GM18505 (cell line): ENCODE measurements around the gene TTLL5.
"Not testable (repeated sequence)": the region's sequence is repeated elsewhere in the genome, so short reads cannot be mapped to it uniquely, and the experiment has no call there.

Source experiments
- ATAC-seq: cut with Tn5 transposase; IDR thresholded peaks from one replicate; pipeline ENCODE4 v1.9.1; 2021; ENCODE audit not compliant: unreplicated experiment
- POLR2A ChIP-seq: IDR thresholded peaks from 4 replicates; pipeline ENCODE4 v1.6.1; 2011; ENCODE audit warnings: borderline replicate concordance; ENCODE audit not compliant: insufficient read depth, insufficient read length; ENCODE audit errors: extremely low read depth

The TTLL5 gene

GRCh38 chr14:75657331-75657730, 3.7 kb upstream of the TTLL5 start:
- no peak for ATAC-seq
- TF ChIP-seq POLR2A: no peak

GRCh38 chr14:75658957-75659356, 2.1 kb upstream of the TTLL5 start:
- ATAC-seq: no peak

GRCh38 chr14:75660238-75660629, 812 bp upstream of the TTLL5 start:
- ATAC-seq: no peak
- TF ChIP-seq POLR2A: no peak

More at GRCh38 chr14:75658957-75659356, 2.1 kb upstream of the TTLL5 start:
- TF ChIP-seq POLR2A: no peak

GRCh38 chr14:75661499-75661814, 411 bp downstream of the TTLL5 start:
- no peak for ATAC-seq
- no peak for TF ChIP-seq POLR2A

- no peak for ATAC-seq
- no peak for TF ChIP-seq POLR2A
These were observed 1.9 kb downstream of the TTLL5 start for GRCh38 chr14:75662966-75663365.

GRCh38 chr14:75667099-75667765, 6.2 kb downstream of the TTLL5 start:
- TF ChIP-seq POLR2A: no peak
- ATAC-seq: no peak

GRCh38 chr14:75672605-75673192, 11.7 kb downstream of the TTLL5 start:
- no peak for ATAC-seq

GRCh38 chr14:75673345-75674035, 12.4 kb downstream of the TTLL5 start:
- no peak for ATAC-seq
- TF ChIP-seq POLR2A: no peak

More at GRCh38 chr14:75672605-75673192, 11.7 kb downstream of the TTLL5 start:
- TF ChIP-seq POLR2A: no peak

GRCh38 chr14:75675265-75675960, 14.4 kb downstream of the TTLL5 start:
- no peak for ATAC-seq
- TF ChIP-seq POLR2A: no peak

- no peak for ATAC-seq
- no peak for TF ChIP-seq POLR2A
These were observed 24.9 kb downstream of the TTLL5 start for GRCh38 chr14:75685910-75686309.

GRCh38 chr14:75689012-75689411, 28.0 kb downstream of the TTLL5 start:
- TF ChIP-seq POLR2A: no peak
- no peak for ATAC-seq

- TF ChIP-seq POLR2A: no peak
These were observed 29.0 kb downstream of the TTLL5 start for GRCh38 chr14:75690010-75690409.

GRCh38 chr14:75695025-75695424, 34.0 kb downstream of the TTLL5 start:
- not testable (repeated sequence) for ATAC-seq

More at GRCh38 chr14:75690010-75690409, 29.0 kb downstream of the TTLL5 start:
- ATAC-seq: no peak
